Measurements from ENCODE around the gene EP400. TPM values are rescaled to one million over a fixed set of nuclear protein-coding genes. Genes with fewer than 3 reads are reported as not detected.

EP400 gene
- total RNA-seq, 2 donors from 2014 or later, result 10.5 to 15.5 TPM

DNA sequence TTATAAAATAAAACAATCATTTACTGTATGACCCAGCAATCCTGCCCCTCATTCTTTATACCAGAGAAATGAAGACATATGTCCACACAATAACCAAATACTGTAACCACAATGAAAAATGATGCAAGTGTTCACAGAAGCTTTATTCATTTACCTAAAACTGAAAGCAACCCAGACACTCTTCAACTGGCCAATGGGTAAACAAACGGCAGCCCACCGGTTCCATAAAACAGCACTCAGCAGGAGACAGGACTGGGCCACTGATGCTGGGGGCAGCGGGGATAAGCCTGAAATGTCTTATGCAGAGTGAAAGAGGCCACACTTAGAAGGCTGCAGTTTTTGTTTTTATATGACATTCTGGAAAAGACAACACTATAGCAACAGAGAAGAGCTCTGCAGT lies 179.3 kb downstream of the EP400 start:
- Histone ChIP-seq H3K4me3 (no peak overlapping the region), H3K36me3 (peaks cover 31% of the 10 kb centered on the region), H3K27me3 (no peaks in the 10 kb centered on the region), H3K27ac (no peak overlapping the region), H3K9me3 (peaks cover 0 to 11% of the 10 kb centered on the region in 2 donors), H3K4me1 (no peaks in the 10 kb centered on the region)
- DNase-seq (ENCODE audit: low spot score), result no peak
- TF ChIP-seq, protein P1, sequence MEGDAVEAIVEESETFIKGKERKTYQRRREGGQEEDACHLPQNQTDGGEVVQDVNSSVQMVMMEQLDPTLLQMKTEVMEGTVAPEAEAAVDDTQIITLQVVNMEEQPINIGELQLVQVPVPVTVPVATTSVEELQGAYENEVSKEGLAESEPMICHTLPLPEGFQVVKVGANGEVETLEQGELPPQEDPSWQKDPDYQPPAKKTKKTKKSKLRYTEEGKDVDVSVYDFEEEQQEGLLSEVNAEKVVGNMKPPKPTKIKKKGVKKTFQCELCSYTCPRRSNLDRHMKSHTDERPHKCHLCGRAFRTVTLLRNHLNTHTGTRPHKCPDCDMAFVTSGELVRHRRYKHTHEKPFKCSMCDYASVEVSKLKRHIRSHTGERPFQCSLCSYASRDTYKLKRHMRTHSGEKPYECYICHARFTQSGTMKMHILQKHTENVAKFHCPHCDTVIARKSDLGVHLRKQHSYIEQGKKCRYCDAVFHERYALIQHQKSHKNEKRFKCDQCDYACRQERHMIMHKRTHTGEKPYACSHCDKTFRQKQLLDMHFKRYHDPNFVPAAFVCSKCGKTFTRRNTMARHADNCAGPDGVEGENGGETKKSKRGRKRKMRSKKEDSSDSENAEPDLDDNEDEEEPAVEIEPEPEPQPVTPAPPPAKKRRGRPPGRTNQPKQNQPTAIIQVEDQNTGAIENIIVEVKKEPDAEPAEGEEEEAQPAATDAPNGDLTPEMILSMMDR (IDR thresholded peaks at IDR 0.05), result no peak

DNA sequence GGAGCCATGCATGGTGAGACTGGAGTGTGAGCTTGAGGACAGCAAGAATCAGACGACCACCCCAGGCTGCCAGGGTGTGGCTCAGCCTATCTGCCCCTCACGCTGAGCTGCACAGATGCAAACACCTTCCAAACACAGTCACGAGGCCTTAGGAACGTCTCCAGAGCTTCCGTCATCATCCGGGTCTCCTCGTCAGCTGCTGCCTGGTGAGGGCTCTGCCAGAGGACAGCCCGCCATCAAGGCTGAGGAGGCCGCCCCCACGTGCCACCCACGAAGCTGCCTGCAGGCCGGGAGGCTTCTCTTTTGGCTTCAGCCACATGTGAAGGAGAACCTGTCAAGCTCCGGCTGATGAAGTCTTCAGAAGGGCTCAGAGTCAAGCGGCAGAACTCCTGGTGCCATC lies 180.9 kb downstream of the EP400 start:
- H3K27ac ChIP-seq, result no peak overlapping the region
- H3K9me3 ChIP-seq, result peaks cover 0 to 11% of the 10 kb centered on the region in 2 donors
- TF ChIP-seq, protein P1 (IDR thresholded peaks at IDR 0.05), result no peak
- H3K4me1 ChIP-seq, result no peaks in the 10 kb centered on the region
- DNase-seq (ENCODE audit: low spot score), result no peak
- H3K27me3 ChIP-seq, result no peaks in the 10 kb centered on the region
- H3K4me3 ChIP-seq, result no peak overlapping the region
- H3K36me3 ChIP-seq, result peaks cover 23% of the 10 kb centered on the region

Other genes starting within 250 kb of the EP400 start
- gene SFSWAP, start 238.9 kb upstream of the EP400 start, total RNA-seq, result 10 to 100 TPM; 11.4 to 12.3 TPM
- 1 to 10 TPM; 2.1 to 3.2 TPM for gene MMP17, start 121.5 kb upstream of the EP400 start, total RNA-seq
- 10 to 100 TPM; 16.2 to 23.4 TPM for gene ULK1, start 55.3 kb upstream of the EP400 start, total RNA-seq
- gene PUS1, start 20.7 kb upstream of the EP400 start, total RNA-seq, result 10 to 100 TPM in 1 of 2 donors, 1 to 10 TPM in 1; 5.0 to 10.3 TPM
- gene DDX51, start 194.4 kb downstream of the EP400 start, total RNA-seq, result 1 to 10 TPM; 6.6 to 8.0 TPM
- 1 to 10 TPM; 6.9 to 9.9 TPM for gene NOC4L, start 194.5 kb downstream of the EP400 start, total RNA-seq